Osteoblast (primary cell): ENCODE data around the gene PRR14L. TPM values are rescaled to one million over a fixed set of nuclear protein-coding genes. Genes with fewer than 3 reads are reported as not detected.
A peak's percentile ranks its signal among the peaks of the same experiment; 100 is the strongest.

Source experiments
- DNase-seq: peaks from one replicate; pipeline ENCODE4 v3.0.0; 2011; ENCODE audit warnings: low spot score, mixed read lengths; ENCODE audit not compliant: insufficient read length; ENCODE audit errors: missing footprints
- H2AFZ ChIP-seq: 2 replicates; pipeline ENCODE4 v1.6.0; 2011; ENCODE audit warnings: mild to moderate bottlenecking, low read length
- H3K27ac ChIP-seq: 2 replicates; pipeline ENCODE4 v1.5.1; 2011; ENCODE audit warnings: mild to moderate bottlenecking, low read depth, low read length, moderate library complexity
- H3K27me3 ChIP-seq: 2 replicates; pipeline ENCODE4 v1.6.0; 2012; ENCODE audit warnings: mild to moderate bottlenecking, control low read depth, inconsistent platforms, low read length, moderate library complexity; ENCODE audit not compliant: insufficient read depth
- H3K36me3 ChIP-seq: 2 replicates; pipeline ENCODE4 v1.5.1; 2011; ENCODE audit warnings: mild to moderate bottlenecking, low read length, control low read depth, moderate library complexity; ENCODE audit not compliant: insufficient read depth
- H3K4me1 ChIP-seq: 2 replicates; pipeline ENCODE4 v1.5.1; 2011; ENCODE audit warnings: mild to moderate bottlenecking, low read length, control low read depth, moderate library complexity; ENCODE audit not compliant: insufficient read depth
- H3K4me2 ChIP-seq: 2 replicates; pipeline ENCODE4 v1.6.0; 2011; ENCODE audit warnings: mild to moderate bottlenecking, low read length; ENCODE audit not compliant: insufficient read depth
- H3K4me3 ChIP-seq: fragments of 200-600 bp; sonication (generic); 3 replicates; pipeline ENCODE4 v1.5.1; 2012; ENCODE audit warnings: mild to moderate bottlenecking, low read length, inconsistent platforms; ENCODE audit not compliant: insufficient read depth
- H3K79me2 ChIP-seq: 2 replicates; pipeline ENCODE4 v1.6.0; 2012; ENCODE audit warnings: mild to moderate bottlenecking, low read length, control low read depth, inconsistent platforms; ENCODE audit not compliant: insufficient read depth
- H3K9me3 ChIP-seq: 2 replicates; pipeline ENCODE4 v1.5.1; 2011; ENCODE audit warnings: low read depth, low read length, control low read depth
- H4K20me1 ChIP-seq: 2 replicates; pipeline ENCODE4 v1.6.0; 2012; ENCODE audit warnings: mild to moderate bottlenecking, low read length, control low read depth; ENCODE audit not compliant: insufficient read depth
- CTCF ChIP-seq: IDR thresholded peaks from 2 replicates; pipeline ENCODE4 v1.5.1; 2011; ENCODE audit warnings: mild to moderate bottlenecking, low read depth, low read length, moderate library complexity; ENCODE audit errors: extremely low read depth
- total RNA-seq: library from RNA; depleted of rRNA; stranded (reverse); fragments of >200 nt; gene quantifications from 2 replicates; pipeline ENCODE4 v1.2.3, GENCODE V29; 2012

PRR14L gene
- total RNA-seq, 1 donor, result 22.1 TPM

GRCh38 chr22:31733580-31734079 lies 16.3 kb downstream of the PRR14L start:
- Histone ChIP-seq H3K4me3 (no peak overlapping the region), H3K27me3 (no peaks in the 10 kb centered on the region), H4K20me1 (peaks cover 14% of the 10 kb centered on the region), H3K79me2 (peaks cover 85% of the 10 kb centered on the region), H3K9me3 (no peaks in the 10 kb centered on the region), H2AFZ (no peak overlapping the region), H3K4me1 (peaks cover 10% of the 10 kb centered on the region), H3K4me2 (no peak overlapping the region), H3K36me3 (peaks cover 16% of the 10 kb centered on the region), H3K27ac (peak overlapping the region; percentile 38)
- TF ChIP-seq CTCF, result no peak
- DNase-seq, result no peak

- H3K4me3 ChIP-seq, result no peak overlapping the region
- no peak overlapping the region for H2AFZ ChIP-seq
- peaks cover 5% of the 10 kb centered on the region for H3K36me3 ChIP-seq
- H3K27ac ChIP-seq, result no peak overlapping the region
- H4K20me1 ChIP-seq, result peaks cover 8% of the 10 kb centered on the region
- no peaks in the 10 kb centered on the region for H3K27me3 ChIP-seq
- H3K4me1 ChIP-seq, result peaks cover 10% of the 10 kb centered on the region
- TF ChIP-seq CTCF, result no peak
- peaks cover 80% of the 10 kb centered on the region for H3K79me2 ChIP-seq
- H3K4me2 ChIP-seq, result no peak overlapping the region
- no peaks in the 10 kb centered on the region for H3K9me3 ChIP-seq
- DNase-seq, result no peak
Measured at GRCh38 chr22:31732089-31732829, 17.7 kb downstream of the PRR14L start.

- Histone ChIP-seq H3K4me1 (peaks cover 10% of the 10 kb centered on the region), H4K20me1 (peaks cover 9% of the 10 kb centered on the region), H3K36me3 (peaks cover 4% of the 10 kb centered on the region), H2AFZ (no peak overlapping the region), H3K4me3 (no peak overlapping the region), H3K27me3 (no peaks in the 10 kb centered on the region), H3K9me3 (no peaks in the 10 kb centered on the region), H3K79me2 (peaks cover 73% of the 10 kb centered on the region), H3K4me2 (no peak overlapping the region), H3K27ac (no peak overlapping the region)
- TF ChIP-seq CTCF, result no peak
- no peak for DNase-seq
Measured at GRCh38 chr22:31730344-31730711, 19.6 kb downstream of the PRR14L start.

- no peak for TF ChIP-seq CTCF
- no peak overlapping the region for H2AFZ ChIP-seq
- no peaks in the 10 kb centered on the region for H3K27me3 ChIP-seq
- peaks cover 64% of the 10 kb centered on the region for H3K79me2 ChIP-seq
- no peak overlapping the region for H3K27ac ChIP-seq
- H3K4me3 ChIP-seq, result no peak overlapping the region
- H3K4me1 ChIP-seq, result no peaks in the 10 kb centered on the region
- H3K36me3 ChIP-seq, result peaks cover 19% of the 10 kb centered on the region
- H3K4me2 ChIP-seq, result no peak overlapping the region
- H4K20me1 ChIP-seq, result peaks cover 8% of the 10 kb centered on the region
- H3K9me3 ChIP-seq, result no peaks in the 10 kb centered on the region
- no peak for DNase-seq
Measured at GRCh38 chr22:31728857-31729256, 21.1 kb downstream of the PRR14L start.
